Activated gamma-delta T cell treated with Interleukin-2 at 50 U/mL for 16 hours (primary cell): Measurements from ENCODE around the gene PHETA1.
"Not testable (repeated sequence)": the region's sequence is repeated elsewhere in the genome, so short reads cannot be mapped to it uniquely, and the experiment has no call there.

ENCODE experiments used
- DNase-seq: peaks from one replicate; pipeline ENCODE4 v3.0.0-alpha.2; 2020

The PHETA1 gene

GRCh38 chr12:111405149-111405858 lies 36.4 kb upstream of the PHETA1 start:
- peak; percentile 99 for DNase-seq

- no peak for DNase-seq
Observed at GRCh38 chr12:111404362-111405148, 35.7 kb upstream of the PHETA1 start.

DNA sequence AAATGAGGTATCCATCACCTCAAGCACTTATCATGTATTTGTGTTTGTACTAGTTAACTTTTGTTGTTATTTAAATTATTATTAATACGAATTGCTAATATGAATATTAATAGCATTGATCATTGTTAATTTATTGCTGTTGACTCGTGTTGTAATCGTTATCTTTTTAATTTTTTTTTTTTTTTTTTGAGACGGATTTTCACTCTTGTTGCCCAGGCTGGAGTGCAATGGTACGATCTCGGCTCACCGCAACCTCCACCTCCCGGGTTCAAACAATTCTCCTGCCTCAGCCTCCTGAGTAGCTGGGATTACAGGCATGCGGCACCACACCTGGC lies 33.6 kb upstream of the PHETA1 start:
- not testable (repeated sequence) for DNase-seq

GRCh38 chr12:111401167-111401605 lies 32.3 kb upstream of the PHETA1 start:
- no peak for DNase-seq

- not testable (repeated sequence) for DNase-seq
Observed at GRCh38 chr12:111399741-111400404, 31.0 kb upstream of the PHETA1 start.

DNA sequence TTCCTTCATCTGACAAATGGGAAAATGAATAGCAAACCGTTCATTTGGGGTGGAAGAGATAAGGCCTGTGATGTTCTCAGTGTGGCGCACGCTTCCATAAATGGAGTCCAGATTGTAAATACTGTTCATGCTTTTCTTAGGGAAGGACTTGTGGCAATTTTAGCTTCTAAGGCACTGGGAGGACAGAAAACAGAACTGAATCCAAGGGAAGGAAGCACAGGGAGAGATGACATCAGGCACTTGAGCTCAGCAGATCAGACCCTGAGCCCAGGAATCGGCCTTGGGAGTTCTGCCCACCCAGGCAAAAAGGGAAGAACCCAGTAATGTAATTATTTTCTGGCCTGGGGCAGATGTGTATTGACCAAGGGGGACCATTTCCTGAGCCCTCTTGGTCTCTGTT lies 29.6 kb upstream of the PHETA1 start:
- DNase-seq = no peak

DNA sequence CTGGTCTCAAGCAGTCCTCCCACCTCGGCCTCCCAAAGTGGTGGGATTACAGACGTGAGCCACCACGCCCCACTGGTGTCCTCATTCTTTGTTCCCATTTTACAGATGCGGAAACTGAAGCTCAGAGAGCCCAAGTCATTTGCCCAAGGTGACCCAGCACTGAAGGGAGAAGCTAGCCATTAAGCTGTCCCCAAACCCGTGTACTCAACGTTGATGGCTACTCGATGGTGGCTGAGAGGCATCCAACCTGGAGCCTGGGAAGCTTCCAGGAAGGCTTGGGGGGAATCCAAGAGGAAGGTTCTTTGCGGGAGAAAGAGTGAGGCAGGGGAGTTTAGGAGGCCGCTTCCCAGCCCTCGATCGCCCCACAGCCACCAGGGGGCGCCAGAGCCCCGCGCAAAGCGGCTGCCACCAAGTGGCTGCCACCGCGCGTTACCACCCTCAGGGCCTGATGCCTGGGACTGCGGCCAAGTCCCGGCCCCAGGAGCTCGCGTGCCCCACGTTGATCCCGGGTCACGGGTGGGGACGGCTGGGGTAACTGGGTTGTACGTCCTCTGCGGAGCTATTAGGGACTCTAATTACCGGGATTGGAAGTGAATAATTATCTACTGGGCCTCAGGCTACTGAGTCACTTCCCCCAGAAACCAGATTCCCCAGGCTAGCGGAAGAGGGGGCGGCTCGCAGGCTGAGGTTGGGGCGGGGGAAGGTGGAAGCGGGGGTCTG lies 28.0 kb upstream of the PHETA1 start:
- peak; percentile 88 for DNase-seq

DNA sequence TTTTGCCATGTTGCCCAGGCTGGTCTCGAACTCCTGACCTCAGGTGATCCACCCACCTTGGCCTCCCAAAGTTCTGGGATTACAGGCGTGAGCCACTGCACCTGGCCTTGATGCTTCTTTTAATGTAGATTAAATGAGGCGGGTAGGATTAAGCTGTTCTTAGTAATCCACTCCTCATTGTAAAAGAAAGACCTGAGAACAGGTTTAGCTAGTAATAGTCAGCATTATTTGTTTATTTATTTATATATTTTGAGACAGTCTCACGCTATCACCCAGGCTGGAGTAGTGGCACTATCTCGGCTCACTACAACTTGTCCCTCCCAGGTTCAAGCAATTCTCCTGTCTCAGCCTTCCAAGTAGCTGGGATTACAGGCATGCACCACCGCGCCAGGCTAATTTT lies 27.4 kb upstream of the PHETA1 start:
- not testable (repeated sequence) for DNase-seq

DNA sequence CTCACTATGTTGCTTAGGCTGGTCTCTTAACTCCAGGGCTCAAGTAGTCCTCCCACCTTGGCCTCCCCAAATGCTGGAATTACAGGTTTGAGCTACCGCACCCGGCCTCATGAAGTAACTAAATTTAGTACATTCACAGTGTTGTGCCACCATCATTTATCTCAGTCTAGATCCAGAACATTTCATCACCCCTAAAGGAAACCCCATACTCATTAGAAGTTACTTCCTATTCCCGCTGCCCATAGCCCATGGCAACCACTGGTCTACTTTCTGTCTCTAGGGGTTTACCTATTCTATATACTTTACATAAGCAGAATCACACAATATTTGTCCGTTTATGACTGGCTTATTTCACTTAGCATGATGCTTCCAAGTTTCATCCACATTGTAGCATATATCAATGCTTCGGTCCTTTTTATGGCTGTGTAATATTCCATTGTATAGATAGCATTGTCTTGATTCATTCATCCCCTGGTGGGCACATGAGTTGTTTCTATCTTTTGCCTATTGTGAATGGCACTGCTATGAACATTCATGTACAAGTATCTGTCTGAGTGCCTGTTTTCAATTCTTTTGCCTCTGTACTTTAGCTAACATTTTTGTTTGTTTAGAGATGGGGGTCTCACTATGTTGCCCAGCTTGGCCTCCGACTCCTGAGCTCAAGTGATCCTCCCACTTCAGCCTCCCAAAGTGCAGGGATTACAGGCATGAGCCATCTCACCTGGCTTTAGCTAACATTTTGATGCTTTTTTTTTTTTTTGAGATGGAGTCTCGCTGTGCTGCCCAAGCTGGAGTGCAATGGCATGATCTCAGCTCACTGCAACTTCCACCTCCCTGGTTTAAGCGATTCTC lies 26.7 kb upstream of the PHETA1 start:
- DNase-seq = no peak

- DNase-seq = no peak
Observed at GRCh38 chr12:111394480-111394879, 25.6 kb upstream of the PHETA1 start.

GRCh38 chr12:111393700-111394300 lies 24.9 kb upstream of the PHETA1 start:
- DNase-seq = no peak

DNA sequence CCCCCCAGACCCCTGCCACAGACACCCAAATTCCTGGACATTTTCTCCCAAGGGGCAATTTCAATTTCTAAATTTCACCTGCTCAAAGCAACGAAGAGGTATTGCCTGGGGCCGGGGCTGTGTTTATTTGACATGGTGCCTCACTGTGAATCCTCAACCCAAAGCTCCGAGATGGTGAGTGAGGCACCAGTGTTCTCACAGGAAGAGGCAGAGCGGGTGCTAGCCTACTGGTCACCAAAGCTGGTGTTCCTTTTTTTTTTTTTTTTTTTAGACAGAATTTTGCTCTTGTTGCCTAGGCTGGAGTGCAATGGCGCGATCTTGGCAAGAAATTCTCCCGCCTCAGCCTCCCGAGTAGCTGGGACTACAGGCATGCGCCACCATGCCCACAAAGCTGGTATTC lies 22.0 kb upstream of the PHETA1 start:
- no peak for DNase-seq

GRCh38 chr12:111389635-111390034 lies 20.7 kb upstream of the PHETA1 start:
- no peak for DNase-seq

GRCh38 chr12:111387747-111388323 lies 18.9 kb upstream of the PHETA1 start:
- DNase-seq = no peak

DNA sequence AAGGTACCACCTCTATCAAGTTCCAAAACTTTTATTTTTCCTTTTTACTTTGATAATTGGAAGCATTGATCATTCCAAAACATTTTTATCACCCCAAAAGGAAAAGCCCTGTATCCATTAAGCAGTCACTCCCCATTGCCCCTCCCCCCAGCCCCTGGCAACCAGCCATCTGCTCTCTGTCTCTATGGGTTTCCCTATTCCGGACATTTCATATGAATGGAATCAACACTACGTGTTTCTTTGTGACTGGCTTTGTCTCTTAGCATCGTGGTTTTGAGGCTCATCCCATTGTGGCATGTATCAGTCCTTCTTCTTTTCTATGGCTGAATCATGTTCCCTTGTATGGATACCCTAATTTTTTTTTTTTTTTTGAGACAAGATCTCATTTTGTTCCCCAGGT lies 18.0 kb upstream of the PHETA1 start:
- DNase-seq = no peak

DNA sequence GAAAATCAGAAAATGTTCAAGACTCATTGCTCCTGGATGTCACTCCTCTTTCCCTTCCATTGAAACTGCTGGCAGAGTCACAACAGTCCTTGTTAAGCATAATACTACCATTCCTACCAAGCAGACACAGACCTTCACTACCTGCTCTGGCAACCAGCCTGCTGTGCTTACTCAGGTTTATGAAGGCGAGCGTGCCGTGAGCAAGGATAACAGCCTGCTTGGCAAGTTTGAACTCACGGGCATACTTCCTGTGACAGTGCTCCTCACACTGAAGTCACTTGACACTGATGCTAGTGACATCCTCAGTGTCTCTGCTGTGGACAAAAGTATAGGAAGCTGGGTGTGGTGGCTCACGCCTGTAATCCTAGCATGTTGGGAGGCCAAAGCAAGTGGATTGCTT lies 15.7 kb upstream of the PHETA1 start:
- DNase-seq = no peak

DNA sequence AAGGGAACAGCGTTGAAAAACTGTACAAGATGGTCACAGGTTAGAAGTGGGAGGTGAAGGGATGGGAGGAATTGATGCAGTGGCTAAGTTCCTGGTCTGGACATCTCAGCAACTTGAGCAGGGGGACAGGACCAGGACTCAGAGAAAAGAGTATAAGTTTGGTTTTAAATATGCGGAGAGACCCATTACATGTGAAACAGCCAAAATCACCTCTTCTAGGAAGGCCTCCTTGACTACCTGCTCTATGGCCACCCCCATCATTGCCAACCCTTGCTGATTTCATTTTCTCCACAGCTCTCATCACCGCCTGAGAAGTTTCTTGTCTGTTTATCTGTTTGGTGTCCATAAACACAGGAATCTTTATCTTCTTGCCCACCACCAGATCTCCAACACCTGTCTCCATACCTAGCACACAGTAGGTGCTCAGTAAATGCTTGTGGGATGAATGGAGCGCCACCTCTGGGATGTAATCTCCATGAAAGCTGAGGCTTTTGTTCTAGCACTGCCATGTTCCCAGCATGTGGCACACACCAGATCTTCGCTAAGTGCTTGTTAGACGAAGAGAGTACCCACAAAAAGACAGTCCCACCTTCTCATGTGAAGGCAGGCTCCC lies 11.2 kb upstream of the PHETA1 start:
- DNase-seq = no peak

DNA sequence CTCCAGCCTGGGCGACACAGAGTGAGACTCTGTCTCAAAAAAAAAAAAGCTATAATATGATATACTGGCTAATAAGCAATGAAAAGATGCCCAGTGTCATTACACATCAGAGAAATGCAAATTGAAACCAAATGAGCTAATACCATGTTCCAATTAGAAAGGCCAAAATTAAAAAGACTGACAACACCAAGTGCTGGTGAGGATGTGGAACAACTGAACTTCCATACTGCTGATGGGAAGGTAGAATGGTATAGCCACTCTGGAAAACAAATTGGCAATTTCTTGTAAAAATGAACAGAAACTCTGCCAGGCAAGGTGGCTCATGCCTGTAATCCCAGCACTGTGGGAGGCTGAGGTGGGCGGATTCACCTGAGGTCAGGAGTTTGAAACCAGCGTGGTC lies 8.5 kb upstream of the PHETA1 start:
- DNase-seq = no peak

DNA sequence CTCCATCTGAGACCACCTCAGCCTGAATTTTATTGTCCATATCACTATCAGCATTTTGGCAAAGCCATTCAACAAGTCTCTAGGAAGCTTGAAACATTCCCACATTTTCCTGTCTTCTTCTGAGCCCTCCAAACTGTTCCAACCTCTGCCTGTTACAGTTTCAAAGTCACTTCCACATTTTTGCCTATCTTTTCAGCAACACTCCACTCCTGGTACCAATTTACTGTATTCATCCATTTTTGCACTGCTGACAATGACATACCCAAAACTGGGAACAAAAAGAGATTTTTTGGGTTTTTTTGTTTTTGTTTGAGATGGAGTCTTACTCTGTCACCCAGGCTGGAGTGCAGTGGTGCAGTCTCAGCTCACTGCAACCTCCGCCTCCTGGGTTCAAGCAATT lies 4.3 kb upstream of the PHETA1 start:
- not testable (repeated sequence) for DNase-seq

GRCh38 chr12:111369496-111370220 lies 763 bp upstream of the PHETA1 start:
- no peak for DNase-seq
